ENCODE results near the gene MYOF.

Gene MYOF

DNA sequence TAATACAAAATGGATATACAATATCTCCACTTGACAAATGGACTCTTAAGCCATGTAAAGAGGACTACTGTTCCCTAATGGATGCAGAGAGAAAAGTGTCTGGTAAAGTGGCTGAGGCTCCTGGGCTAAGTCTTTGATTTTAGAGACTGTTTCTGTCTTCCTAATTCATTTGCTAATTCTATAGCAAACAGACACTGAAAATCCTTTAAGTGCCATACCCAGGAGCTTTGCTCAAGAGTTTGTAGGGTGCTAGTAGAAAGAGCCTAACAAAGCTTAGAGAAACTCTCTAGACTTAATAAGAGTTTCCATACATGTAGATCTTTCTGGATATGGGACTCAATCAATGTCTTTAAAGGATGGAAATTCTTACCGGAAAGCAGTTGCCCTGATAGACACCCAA, 31.0 kb upstream of the MYOF start:
- H3K4me3 ChIP-seq (replicated peaks in 1 of 2; ENCODE audit: low read depth in 2 of 2, low read length in 2 of 2): no peak overlapping the region
- DNase-seq (ENCODE audit: low read depth in 2 of 2): no peak

GRCh38 chr10:93512565-93512964, 30.4 kb upstream of the MYOF start:
- DNase-seq (ENCODE audit: low read depth in 2 of 2): peak; percentile 28 to 78
- TF ChIP-seq, protein P1, sequence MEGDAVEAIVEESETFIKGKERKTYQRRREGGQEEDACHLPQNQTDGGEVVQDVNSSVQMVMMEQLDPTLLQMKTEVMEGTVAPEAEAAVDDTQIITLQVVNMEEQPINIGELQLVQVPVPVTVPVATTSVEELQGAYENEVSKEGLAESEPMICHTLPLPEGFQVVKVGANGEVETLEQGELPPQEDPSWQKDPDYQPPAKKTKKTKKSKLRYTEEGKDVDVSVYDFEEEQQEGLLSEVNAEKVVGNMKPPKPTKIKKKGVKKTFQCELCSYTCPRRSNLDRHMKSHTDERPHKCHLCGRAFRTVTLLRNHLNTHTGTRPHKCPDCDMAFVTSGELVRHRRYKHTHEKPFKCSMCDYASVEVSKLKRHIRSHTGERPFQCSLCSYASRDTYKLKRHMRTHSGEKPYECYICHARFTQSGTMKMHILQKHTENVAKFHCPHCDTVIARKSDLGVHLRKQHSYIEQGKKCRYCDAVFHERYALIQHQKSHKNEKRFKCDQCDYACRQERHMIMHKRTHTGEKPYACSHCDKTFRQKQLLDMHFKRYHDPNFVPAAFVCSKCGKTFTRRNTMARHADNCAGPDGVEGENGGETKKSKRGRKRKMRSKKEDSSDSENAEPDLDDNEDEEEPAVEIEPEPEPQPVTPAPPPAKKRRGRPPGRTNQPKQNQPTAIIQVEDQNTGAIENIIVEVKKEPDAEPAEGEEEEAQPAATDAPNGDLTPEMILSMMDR (IDR thresholded peaks at IDR 0.05; ENCODE audit: low read depth, low read length): no peak
- no peak overlapping the region for H3K4me3 ChIP-seq (replicated peaks in 1 of 2; ENCODE audit: low read depth in 2 of 2, low read length in 2 of 2)

More for the DNA sequence above, 31.0 kb upstream of the MYOF start:
- TF ChIP-seq, protein P1 (IDR thresholded peaks at IDR 0.05; ENCODE audit: low read depth, low read length): no peak

GRCh38 chr10:93509816-93510215, 27.7 kb upstream of the MYOF start:
- DNase-seq (ENCODE audit: low read depth in 2 of 2): no peak
- TF ChIP-seq, protein P1 (IDR thresholded peaks at IDR 0.05; ENCODE audit: low read depth, low read length): no peak
- no peak overlapping the region for H3K4me3 ChIP-seq (replicated peaks in 1 of 2; ENCODE audit: low read depth in 2 of 2, low read length in 2 of 2)

- DNase-seq (ENCODE audit: low read depth in 2 of 2): no peak
- TF ChIP-seq, protein P1 (IDR thresholded peaks at IDR 0.05; ENCODE audit: low read depth, low read length): no peak
- H3K4me3 ChIP-seq (replicated peaks in 1 of 2; ENCODE audit: low read depth in 2 of 2, low read length in 2 of 2): no peak overlapping the region
Measured at GRCh38 chr10:93505075-93505474, 22.9 kb upstream of the MYOF start.

- TF ChIP-seq, protein P1 (IDR thresholded peaks at IDR 0.05; ENCODE audit: low read depth, low read length): no peak
- peak in 1 of 2 donors; percentile 57 for DNase-seq (ENCODE audit: low read depth in 2 of 2)
- no peak overlapping the region for H3K4me3 ChIP-seq (replicated peaks in 1 of 2; ENCODE audit: low read depth in 2 of 2, low read length in 2 of 2)
Measured at GRCh38 chr10:93503075-93503474, 20.9 kb upstream of the MYOF start.

GRCh38 chr10:93501650-93502049, 19.5 kb upstream of the MYOF start:
- no peak overlapping the region for H3K4me3 ChIP-seq (replicated peaks in 1 of 2; ENCODE audit: low read depth in 2 of 2, low read length in 2 of 2)
- no peak for DNase-seq (ENCODE audit: low read depth in 2 of 2)
- TF ChIP-seq, protein P1 (IDR thresholded peaks at IDR 0.05; ENCODE audit: low read depth, low read length): no peak

DNA sequence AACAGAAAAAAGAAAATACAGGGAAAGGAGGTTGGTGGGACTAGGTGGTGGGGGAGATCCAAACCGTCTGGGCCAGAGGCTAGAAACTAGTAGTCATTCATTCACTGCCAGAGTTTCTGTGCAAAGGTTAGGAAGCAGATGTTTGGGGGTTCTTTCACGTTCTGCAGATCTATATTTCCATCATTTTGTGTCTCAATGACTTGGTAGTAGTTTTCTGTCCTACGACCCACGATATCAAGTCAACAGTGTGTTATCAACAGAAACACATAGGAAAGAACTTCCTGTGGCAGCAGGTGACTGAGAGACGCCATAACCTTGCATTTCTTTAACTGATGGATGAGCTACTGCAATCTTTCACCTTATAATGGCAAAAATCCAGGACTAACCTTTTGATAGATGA, 16.0 kb upstream of the MYOF start:
- no peak overlapping the region for H3K4me3 ChIP-seq (replicated peaks in 1 of 2; ENCODE audit: low read depth in 2 of 2, low read length in 2 of 2)
- DNase-seq (ENCODE audit: low read depth in 2 of 2): no peak
- TF ChIP-seq, protein P1 (IDR thresholded peaks at IDR 0.05; ENCODE audit: low read depth, low read length): no peak
